ENCODE measurements around the gene METTL1.
"Not testable (repeated sequence)": the region's sequence is repeated elsewhere in the genome, so short reads cannot be mapped to it uniquely, and the experiment has no call there.

METTL1 gene

DNA sequence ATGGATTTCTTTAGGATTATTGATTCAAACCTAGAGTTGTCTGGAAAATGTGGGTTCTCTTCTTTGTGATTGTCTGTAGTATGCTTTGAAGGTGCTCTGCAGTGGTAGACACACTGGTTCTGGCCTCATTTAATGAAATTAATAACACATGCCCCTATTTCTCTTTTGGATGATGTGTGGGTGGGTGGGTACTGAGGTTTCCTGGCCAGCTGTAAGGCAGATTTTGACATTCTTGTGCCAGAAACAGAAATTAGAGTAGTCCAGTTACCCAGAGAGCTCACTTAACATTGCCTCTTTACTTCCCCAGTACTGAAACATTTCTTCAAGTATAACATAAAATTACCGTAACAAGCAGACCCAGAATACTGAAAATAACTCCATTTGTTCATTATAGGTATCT lies 25.1 kb upstream of the METTL1 start:
- DNase-seq: no peak

DNA sequence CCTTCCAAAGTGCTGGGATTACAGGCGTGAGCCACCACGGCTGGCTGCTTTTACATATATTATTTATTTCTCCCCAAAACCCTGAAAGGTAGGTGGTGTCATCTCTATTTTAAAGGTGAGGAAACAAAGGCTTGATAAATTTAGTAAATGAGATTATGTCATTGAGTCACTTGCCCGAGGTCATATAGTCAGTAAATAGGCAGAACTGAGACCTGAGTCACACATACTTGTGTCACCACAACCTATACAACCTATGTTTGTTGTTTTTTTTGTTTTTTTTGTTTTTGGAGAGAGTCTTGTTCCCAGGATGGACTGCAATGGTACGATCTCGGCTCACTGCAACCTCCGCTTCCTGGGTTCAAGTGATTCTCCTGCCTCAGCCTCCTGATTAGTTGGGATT lies 23.4 kb upstream of the METTL1 start:
- DNase-seq: peak; percentile 51

DNA sequence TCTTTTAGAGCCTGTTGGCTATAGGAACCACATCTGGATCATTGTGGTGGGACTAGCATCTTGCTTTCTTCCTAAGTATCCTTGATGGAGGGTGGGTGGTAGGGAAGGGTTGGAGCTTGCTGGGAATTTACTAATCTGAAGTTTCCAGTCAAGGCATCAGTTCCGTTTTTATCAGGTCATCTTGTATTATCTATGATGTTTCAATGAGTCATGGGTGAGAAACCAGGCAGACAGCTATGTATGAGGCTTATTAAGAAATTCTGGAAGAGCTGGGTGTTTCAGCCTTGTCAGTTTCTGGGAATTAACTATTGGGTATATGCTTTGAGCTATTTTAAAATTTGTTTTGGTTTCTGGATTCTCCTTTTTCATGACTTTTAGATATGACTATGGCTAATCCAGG lies 22.0 kb upstream of the METTL1 start:
- peak; percentile 93 for DNase-seq

DNA sequence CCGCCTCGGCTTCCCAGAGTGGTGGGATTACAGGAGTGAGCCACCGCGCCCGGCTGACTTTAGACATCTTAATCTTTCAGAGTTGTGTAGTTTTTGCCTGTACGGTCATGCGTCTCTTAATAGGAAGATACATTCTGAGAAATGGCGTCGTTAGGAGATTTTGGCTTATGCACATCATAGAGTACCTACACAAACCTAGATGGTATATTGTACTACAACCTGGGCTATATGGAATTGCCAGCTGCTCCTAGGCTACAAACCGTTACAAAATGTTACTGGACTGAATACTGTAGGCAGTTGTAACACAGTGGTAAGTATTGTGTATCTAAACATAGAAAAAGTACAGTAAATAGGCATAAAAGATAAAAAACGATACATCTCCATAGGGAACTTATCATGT lies 12.0 kb upstream of the METTL1 start:
- DNase-seq: no peak

DNA sequence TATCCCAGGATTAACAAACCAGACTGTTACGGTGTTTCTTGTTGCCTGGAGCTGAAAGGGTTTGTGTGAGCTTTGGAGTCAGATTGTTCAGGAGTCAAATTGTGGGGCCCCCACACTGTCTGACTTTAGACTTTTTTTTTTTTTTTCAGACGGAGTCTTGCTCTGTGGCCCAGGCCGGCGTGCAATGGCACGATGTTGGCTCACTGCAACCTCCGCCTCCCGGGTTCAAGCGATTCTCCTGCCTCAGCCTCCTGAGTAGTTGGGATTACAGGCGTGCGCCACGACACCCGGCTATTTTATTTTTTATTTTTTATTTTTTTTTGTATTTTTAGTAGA lies 11.5 kb upstream of the METTL1 start:
- no peak for DNase-seq

DNA sequence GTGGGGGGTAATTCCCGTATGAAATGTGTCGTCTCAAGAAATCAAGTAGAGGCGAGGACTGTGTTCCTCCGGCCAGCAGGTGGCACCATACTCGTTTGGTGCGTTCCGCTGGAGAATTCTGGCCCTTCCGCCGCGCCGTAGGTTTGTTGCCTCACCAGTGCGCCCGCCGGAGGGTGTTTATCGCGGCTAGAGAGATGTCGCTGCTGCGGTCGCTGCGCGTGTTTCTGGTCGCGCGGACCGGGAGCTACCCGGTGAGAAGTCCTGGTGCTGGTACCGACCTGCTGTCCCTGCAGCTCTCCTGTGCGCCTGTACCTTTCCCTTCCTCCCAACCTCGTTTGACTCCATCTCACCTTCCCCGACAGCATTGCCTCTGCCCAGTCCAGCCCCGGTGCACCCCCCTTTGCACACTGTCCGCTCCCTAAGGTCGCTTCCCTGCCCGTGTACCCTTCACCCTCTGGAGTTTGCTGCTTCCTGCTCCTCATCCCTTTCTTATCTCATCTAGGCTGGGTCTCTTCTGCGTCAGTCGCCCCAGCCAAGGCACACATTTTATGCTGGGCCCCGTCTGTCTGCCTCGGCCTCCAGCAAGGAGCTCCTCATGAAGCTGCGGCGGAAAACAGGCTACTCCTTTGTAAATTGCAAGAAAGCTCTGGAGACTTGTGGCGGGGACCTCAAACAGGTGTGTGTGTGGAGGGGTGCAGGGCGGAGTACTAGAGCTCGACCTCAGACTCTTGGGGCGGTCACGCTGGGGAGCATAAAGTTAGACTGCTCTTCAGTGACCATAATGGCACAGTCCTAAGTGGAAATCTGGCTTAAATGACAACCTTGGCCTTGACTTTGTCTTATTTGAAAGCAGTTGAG lies 10.9 kb upstream of the METTL1 start, which contains the start of gene TSFM:
Gene TSFM, plus strand, starts transcription at position 180 of the 858 bp plus-strand sequence. Its CDS starts 15 bp downstream, at position 195.
- peak; percentile 98 for DNase-seq

DNA sequence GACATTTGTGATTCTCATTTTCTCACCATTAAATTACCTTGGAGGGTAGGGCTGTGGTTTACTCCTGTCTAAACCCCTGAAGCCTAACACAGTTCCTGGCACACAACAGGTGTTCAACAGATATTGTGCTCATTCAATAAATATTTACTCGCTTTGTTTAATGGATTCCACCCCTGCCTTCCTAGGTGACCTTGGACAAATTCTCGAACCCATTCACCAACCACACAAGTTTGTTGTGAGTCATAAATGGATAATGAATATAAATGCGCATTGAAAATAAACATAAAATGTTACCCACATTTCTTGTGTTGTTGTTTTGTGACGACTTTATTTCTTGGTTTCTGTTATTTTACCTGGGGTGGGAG lies 10.3 kb upstream of the METTL1 start:
- no peak for DNase-seq

DNA sequence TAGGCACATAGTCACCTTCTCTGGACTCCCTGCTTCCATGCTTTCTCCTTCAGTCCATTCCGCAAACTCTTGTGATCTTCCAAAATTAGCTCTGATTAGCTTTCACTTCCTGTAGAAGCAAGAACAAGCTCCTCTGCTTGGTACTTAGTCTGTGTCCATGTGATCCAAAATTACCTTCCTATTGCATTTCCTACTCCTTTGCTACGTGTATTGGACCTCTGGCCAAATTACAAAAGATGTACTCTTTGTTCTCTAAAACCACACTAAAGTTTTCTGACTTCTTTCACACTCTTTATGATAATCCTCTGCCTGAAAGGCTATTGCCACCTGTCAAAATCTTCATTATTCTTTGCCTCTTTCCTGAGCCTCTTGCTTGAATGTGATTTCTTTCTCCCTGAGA lies 9.9 kb upstream of the METTL1 start:
- no peak for DNase-seq

DNA sequence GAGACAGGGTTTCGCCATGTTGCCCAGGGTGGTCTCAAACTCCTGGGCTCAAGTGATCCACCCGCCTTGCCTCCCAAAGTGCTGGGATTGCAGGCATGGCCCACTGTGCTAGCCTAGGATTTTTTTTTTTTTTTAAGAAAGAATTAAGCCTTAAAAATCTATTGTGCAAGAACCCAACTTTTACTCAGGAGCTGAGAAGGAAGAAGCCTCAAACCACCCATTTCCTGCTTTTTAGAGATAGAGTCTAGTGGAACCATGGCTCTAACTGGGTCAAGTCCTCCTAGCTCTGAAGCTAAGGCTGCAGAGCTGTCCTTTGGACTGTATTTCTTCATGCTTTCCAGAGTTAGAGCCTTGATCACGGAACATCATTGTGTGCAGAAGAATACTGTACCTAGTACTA lies 9.3 kb upstream of the METTL1 start:
- DNase-seq: no peak

DNA sequence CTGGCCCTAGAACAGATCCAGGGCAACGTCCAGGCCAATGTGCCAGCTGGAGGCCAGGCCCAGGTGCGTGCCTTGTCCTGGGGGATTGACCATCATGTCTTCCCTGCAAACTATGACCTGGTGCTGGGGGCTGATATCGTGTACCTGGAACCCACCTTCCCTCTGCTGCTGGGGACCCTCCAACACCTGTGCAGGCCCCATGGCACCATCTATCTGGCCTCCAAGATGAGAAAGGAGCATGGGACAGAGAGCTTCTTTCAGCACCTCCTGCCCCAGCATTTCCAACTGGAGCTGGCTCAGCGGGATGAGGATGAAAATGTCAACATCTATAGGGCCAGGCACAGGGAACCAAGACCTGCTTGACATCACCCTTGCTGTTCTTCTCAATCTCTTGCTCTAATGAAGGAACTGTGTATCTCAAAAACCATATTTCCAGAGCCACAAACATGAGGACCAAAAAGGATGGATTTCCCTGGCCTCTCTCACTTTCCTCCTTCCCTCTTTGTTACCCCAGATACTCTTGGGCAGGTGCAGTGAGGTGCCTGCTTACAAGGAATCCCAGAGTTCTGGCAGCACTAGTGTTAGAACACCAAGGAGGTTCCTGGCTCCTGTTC lies 8.5 kb upstream of the METTL1 start:
- DNase-seq: no peak

DNA sequence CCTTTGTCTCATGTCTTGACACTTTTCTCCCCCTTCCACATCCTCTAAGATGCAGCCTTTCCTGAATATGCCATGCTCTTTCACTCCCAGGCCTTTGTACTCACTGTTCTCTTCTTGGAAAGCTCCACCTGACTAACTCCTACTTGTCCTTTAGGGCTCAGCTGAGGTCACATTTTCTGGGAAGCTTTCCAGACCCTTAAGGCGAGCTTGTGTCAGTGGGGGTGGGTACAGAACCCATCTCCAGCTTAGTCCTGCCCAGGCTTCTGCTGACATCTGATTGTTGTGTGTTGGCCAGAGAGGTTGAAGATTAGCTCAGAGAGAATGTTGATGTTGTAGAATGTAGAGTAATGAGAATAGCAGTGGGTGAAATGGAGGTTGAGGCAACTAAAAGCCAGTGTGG lies 7.8 kb upstream of the METTL1 start:
- no peak for DNase-seq

DNA sequence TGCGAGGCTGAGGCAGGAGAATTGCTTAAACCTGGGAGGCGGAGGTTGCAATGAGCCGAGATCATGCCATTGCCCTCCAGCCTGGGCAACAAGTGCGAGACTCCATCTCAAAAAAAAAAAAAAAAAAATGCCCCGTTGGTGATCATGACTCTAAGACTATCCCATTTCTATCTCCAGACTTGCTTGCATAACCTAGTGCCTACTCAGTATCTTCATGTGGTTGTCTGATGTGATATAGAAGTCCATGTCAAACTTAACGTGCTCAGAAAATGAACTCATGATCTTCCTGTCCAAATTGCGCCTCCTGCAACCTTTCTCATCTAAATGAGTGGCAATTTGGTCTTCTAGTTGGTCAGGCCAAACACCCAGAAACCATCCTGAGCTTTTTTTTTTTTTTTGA lies 6.0 kb upstream of the METTL1 start:
- no peak for DNase-seq

DNA sequence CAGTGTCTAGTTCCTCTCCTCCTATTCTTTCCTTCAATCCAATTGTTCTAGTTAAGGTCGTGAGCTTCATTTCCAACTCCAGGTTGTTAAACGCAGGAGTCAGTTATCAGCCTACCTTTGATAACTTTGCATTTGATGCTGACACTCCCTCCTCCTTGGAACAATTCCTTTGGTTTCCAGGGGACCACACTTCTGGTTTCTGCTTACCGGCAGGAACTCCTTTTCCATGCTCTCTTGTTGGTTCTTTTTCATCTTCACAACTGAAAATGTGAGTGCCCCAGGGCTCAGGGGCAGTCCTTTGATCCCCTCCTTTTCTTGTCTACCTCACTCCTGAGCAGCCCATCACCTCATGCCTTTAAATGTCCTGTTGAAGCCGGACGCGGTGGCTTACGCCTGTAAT lies 5.5 kb upstream of the METTL1 start:
- no peak for DNase-seq

DNA sequence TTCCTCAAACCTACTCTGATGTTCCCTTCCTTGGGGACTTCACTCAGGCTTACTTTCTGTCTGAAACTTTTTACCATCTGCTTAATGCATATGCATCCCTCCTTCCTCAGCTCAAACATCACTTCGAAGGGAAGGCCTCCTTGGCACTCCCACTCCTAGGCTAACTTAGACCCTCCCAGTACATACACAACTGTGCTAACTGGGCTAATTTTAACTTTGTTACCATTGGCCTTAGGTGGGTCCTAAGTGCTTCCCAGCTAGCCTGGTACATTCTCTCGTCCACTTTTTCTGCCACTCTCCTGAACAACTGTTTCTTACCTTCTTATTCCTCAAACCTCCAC lies 4.3 kb upstream of the METTL1 start:
- no peak for DNase-seq

DNA sequence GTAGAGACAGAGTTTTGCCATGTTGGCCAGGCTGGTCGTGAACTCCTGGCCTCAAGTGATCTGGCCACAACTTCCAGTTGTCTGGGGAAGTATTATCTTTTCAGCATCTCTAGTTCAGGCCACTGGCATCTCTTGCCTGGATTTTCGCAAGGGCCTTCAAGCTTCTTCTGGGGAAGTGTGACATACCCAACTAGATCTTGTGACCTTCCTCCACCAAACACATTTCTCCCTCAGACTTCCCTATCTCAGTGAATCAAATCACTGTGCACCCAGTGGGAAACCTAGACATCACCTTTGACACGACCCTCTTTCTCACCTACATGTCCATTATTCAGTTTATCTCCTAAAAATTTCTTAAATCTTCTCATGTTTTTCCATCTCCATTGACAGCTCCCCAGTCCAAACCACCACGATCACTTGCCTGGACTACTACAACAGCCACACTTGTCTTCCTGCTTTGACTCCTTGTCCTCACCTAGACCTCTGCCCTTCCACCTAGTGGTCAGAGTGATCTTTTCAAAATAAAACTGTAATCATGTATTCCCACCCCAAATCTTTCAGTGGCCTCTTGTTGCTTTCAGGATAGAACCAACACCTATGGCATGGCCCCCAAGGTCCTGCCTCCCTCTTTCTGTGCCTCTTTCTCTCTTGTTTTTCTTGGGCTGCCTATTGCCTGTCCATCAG lies 3.8 kb upstream of the METTL1 start:
- DNase-seq: peak; percentile 63

DNA sequence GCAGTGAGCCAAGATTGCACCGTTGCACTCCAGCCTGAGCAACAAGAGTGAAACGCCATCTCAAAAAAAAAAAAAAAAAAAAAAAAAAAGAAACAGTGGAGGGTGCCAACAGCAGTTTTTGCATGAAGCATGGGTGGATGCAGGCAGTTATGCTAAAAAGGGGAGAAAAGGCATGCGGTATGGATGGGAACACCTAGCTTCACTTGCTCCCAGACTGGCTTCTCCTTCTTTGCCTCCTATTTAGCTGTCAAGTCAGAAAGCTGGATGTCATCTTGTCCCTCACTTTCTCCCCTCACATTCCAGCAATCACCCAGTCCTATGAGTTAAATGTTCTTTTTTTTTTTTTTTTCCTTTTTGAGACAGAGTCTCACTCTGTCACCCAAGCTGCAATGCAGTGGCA lies 3.1 kb upstream of the METTL1 start:
- DNase-seq: no peak

DNA sequence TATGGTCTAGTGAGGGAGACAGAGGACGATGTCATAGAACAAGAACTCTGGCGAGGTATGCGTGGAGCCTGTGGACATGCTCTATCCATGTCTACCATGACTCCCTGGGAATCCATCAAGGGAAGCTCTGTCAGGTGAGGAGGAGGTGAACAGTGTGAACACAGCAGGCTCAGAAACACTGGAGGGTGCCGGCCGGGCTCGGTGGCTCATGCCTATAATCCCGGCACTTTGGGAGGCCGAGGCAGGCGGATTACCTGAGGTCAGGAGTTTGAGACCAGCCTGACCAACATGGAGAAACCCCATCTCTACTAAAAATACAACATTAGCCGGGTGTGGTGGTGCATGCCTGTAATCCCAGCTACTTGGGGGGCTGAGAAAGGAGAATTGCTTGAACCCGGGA lies 2.7 kb upstream of the METTL1 start:
- DNase-seq: not testable (repeated sequence)

DNA sequence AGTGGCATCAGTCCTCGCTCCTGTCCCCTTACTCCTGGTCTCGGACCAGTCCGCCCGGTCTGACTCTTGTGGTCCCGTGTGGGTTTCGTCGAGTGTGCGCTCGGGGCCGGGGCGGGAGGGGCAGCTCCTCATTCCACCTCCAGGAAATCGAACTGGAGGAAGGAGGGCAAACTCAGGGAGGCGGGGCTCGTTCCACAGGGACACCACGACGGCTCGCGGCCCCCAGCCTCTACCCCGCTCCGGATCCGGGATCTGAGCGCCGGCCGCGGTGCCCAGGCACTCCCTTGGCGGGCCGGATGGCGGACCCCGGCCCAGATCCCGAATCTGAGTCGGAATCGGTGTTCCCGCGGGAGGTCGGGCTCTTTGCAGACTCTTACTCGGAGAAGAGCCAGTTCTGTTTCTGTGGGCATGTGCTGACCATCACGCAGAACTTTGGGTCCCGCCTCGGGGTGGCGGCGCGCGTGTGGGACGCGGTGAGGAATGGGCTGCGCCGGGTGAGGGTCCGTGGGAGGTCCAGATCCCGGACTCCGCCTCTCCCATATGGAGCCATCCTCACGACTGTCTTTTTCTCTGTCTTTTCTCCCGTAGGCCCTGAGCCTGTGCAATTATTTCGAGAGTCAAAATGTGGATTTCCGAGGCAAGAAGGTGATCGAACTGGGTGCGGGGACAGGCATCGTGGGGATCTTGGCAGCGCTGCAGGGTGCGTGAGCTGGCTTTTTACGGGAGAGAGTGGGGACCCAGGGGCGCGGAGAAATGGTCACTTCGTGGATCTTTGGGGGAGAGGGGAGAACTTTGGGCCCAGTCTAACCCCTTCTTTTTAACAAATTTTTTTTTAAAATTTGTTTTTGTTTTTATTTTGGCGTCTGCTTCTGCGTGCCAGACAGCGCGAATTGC lies 771 bp upstream of the METTL1 start, which contains the start of gene EEF1AKMT3:
Gene EEF1AKMT3, plus strand, starts transcription at position 186 of the 894 bp plus-strand sequence. Its CDS starts 111 bp downstream, at position 297.
- peak; percentile 82 for DNase-seq

DNA sequence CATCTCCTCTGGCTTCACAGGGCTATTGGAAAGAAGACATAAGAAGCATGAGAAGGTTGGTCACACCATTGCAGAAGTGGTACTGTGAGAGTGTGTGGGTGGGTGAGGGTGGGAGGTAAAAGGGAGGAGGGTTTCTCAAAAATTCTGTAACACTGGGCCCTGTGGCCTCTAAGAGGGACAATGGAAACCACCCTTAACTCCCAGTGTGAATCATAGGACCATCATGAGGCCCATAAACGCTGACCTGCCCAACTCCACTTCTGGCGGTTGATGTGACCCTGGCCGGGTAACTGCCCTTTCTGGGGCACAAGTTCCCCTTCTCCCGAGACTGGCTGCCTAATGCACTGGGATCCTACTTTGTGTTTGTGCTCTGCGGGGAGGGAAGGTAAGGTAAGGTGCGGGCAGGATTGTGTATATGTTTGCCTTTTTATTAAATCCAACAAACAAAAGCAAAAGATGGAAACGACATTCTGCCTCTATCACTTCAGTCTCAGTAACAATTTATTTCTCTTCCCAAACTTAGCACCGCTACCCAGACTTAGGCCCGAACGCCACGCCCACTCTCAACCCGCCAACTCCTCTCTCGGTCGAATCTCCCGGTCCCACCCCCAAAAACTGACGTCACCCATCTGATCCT lies 551 bp downstream of the METTL1 start:
- peak; percentile 97 for DNase-seq

DNA sequence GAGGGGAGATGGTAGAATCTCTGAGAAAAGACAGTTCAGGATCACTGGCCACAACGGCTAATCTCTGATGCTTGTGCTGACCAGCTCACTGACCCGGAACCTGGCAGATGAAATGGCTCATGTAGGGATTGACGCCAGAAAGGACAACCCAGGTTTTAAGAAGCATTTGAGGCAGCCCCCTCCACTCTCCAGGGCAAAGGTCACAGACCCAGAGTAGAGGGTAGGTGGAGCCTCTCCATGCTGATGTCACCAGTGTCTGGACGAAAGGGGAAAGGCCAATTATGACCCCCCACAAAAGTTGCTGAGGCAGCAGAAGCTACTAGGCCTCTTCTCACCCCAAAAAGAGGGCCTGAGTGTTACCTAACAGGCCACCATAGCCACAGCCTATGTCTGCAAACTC lies 1.2 kb downstream of the METTL1 start:
- no peak for DNase-seq

DNA sequence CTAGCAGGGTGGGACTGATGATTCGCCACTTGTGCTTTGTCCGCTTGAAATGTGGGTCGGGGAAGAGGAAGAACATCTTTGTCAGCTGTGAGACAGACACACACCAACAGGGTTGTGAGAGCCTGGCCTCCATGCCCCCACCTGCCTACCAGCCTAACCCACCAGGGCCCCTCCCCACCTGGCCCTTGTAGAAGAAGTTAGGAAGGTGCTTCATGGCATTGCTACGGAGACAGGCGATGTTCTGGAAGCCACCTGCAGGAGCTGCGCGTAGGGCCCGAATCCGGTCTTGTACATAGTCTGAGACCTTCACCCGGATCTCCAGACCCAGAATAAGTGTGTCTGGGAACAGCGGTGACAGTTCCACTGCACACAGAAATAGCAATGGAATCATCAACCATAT lies 2.3 kb downstream of the METTL1 start:
- DNase-seq: no peak

DNA sequence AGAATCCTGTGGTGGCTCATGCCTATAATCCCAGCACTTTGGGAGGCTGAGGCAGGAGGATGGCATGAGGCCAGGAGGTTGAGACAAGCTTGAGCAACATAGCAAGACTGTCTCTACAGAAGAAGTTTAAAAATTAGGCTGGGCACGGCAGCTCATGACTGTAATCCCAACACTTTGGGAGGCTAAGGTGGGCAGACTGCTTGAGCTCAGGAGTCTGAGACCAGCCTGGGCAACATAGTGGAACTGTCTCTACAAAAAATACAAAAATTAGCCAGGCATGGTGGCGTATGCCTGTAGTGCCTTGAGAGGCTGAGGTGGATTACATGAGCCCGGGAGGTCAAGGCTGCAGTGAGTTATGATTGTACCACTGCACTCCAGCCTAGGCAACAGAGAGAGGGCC lies 4.0 kb downstream of the METTL1 start:
- no peak for DNase-seq

DNA sequence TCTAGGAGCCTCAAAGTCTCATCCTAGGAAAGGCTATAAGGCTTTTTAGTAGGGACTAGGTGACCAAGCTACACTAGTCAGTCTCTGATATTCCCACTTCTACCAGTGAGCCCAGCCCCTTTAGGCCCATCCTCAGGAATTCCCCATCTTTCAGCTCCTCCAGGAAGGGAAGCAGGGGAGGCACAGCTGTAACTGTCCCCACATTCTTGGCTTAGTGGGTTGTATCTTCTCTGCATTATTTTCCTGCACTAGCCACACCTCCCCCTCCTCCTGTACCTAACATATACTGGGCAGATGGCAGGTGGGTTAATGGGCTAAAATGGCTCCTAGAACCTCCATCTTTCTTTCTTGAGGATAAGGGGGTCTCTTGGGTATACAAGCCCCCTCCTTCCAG lies 4.6 kb downstream of the METTL1 start:
- no peak for DNase-seq

Data from suppressor macrophage treated with lipopolysaccharide for 4 hours (primary cell).